GM12878 (cell line): ENCODE measurements around the gene MUC12. TPM values are rescaled to one million over a fixed set of nuclear protein-coding genes. Genes with fewer than 3 reads are reported as not detected.

Source experiments
- ATAC-seq: fragments of 200-7000 bp; cut with Tn5 transposase; 3 replicates; pipeline ENCODE4 v1.9.1; 2020; ENCODE audit warnings: mild to moderate bottlenecking, moderate library complexity
- BruUV-seq: library from RNA; stranded (reverse); fragments of 400-500 nt; replicated peaks from 2 replicates; lab custom pipeline; 2021; lab: Mats Ljungman, UMichigan
- CTCF ChIA-PET: fragments of 300-600 bp; sonication (Branson Sonifier 250); formaldehyde crosslinking; extraction: SDS; loops from one replicate; lab custom pipeline; 2021; ENCODE audit warnings: inconsistent platforms; lab: Yijun Ruan, JAX
- POLR2A ChIA-PET: fragments of 350-600 bp; formaldehyde crosslinking; extraction: SDS; loops from one replicate; lab custom pipeline; 2021; ENCODE audit warnings: inconsistent platforms; lab: Charles Lee
- RAD21 ChIA-PET: fragments of 300-600 bp; sonication (Branson Sonifier 250); formaldehyde crosslinking; loops from one replicate; lab custom pipeline; 2023; ENCODE audit warnings: antibody characterized with exemption; ENCODE audit not compliant: unreplicated experiment; lab: Charles Lee
- SMC1A ChIA-PET: fragments of 300-600 bp; sonication (Branson Sonifier 250); formaldehyde crosslinking; loops from one replicate; lab custom pipeline; 2023; ENCODE audit not compliant: unreplicated experiment, uncharacterized antibody; lab: Charles Lee
- DNase-seq: peaks from one replicate; pipeline ENCODE4 v3.0.0-alpha.2; 2011; ENCODE audit warnings: low read depth, low spot score
- FAIRE-seq: peaks from 3 replicates; lab custom pipeline; 2011; peaks lifted over from hg19 to GRCh38; lab: Jason Lieb, UNC
- H2AFZ ChIP-seq: 2 replicates; pipeline ENCODE4 v1.6.0; 2011; ENCODE audit warnings: low read depth, low read length, control low read depth; ENCODE audit not compliant: control insufficient read depth
- H3K27ac ChIP-seq: 2 replicates; pipeline ENCODE4 v1.5.1; 2011; ENCODE audit warnings: control low read depth; ENCODE audit not compliant: control insufficient read depth, insufficient read depth
- H3K27me3 ChIP-seq, 2 experiments: replicated peaks in 1 of 2; 2 replicates each; pipeline versions ENCODE4 v1.6.0 to v1.6.1; 2011; ENCODE audit warnings: low read length in 1 of 2; ENCODE audit not compliant: control insufficient read depth in 2 of 2, insufficient read depth in 2 of 2
- H3K36me3 ChIP-seq, 2 experiments: 2 replicates each; pipeline ENCODE4 v1.5.1; 2011; ENCODE audit warnings: low read length in 1 of 2; ENCODE audit not compliant: control insufficient read depth in 2 of 2, insufficient read depth in 2 of 2
- H3K4me1 ChIP-seq: 2 replicates; pipeline ENCODE4 v1.6.1; 2011; ENCODE audit warnings: mild to moderate bottlenecking, low read length, moderate library complexity, mixed read lengths; ENCODE audit not compliant: control insufficient read depth, insufficient read depth
- H3K4me2 ChIP-seq: 2 replicates; pipeline ENCODE4 v1.6.0; 2011; ENCODE audit warnings: control low read depth; ENCODE audit not compliant: control insufficient read depth, insufficient read depth
- H3K4me3 ChIP-seq: fragments of 200-600 bp; sonication (generic); 2 replicates; pipeline ENCODE4 v1.5.1; 2016
- H3K79me2 ChIP-seq: 2 replicates; pipeline ENCODE4 v1.6.0; 2011; ENCODE audit warnings: low read length; ENCODE audit not compliant: control insufficient read depth, insufficient read depth
- H3K9ac ChIP-seq: 2 replicates; pipeline ENCODE4 v1.8.0; 2011; ENCODE audit warnings: low read length, control low read depth, mixed read lengths; ENCODE audit not compliant: control insufficient read depth, insufficient read depth
- H3K9me3 ChIP-seq: replicated peaks from 3 replicates; pipeline ENCODE4 v1.5.1; 2011; ENCODE audit warnings: mild to moderate bottlenecking, low read length; ENCODE audit not compliant: control insufficient read depth, insufficient read depth
- H4K20me1 ChIP-seq: 2 replicates; pipeline ENCODE4 v1.6.0; 2011; ENCODE audit not compliant: control insufficient read depth, insufficient read depth
- BMI1 ChIP-seq: fragments of 450-650 bp; IDR thresholded peaks from 2 replicates; pipeline ENCODE4 v1.6.1; 2016; ENCODE audit warnings: mild to moderate bottlenecking, moderate library complexity, borderline replicate concordance
- CEBPB ChIP-seq, 2 experiments: fragments of 150-350 bp in 1 of 2; IDR thresholded peaks; 2 replicates each; pipeline ENCODE4 v1.6.1; 2012 to 2014; ENCODE audit warnings: low read depth in 2 of 2, low read length in 2 of 2, borderline replicate concordance in 1 of 2, inconsistent platforms in 1 of 2
- EED ChIP-seq: sonication (generic); IDR thresholded peaks from 2 replicates; pipeline ENCODE4 v1.6.1; 2016; ENCODE audit warnings: antibody characterized with exemption, low read depth
- KAT2A ChIP-seq: conservative IDR thresholded peaks from 2 replicates; pipeline ENCODE4 v1.6.1; 2011; ENCODE audit warnings: low read depth, low read length; ENCODE audit not compliant: control insufficient read depth
- NFXL1 ChIP-seq: fragments of 450-650 bp; IDR thresholded peaks from 2 replicates; pipeline ENCODE4 v1.6.1; 2017; ENCODE audit warnings: antibody characterized with exemption, mild to moderate bottlenecking, borderline replicate concordance
- NRF1 ChIP-seq: conservative IDR thresholded peaks from 2 replicates; pipeline ENCODE4 v1.6.1; 2011; ENCODE audit warnings: mild to moderate bottlenecking, low read depth, low read length, improper control_type of control experiment
- SPI1 ChIP-seq: IDR thresholded peaks from 2 replicates; pipeline ENCODE4 v1.6.1; 2011; ENCODE audit warnings: low read depth, mild to moderate bottlenecking, low read length, moderate library complexity, borderline replicate concordance; ENCODE audit not compliant: insufficient read depth
- SRF ChIP-seq, 2 experiments: IDR thresholded peaks; 2 replicates each; pipeline ENCODE4 v1.6.1; 2011; ENCODE audit warnings: low read depth in 2 of 2, low read length in 2 of 2, mild to moderate bottlenecking in 1 of 2, moderate library complexity in 1 of 2
- SUPT20H ChIP-seq: IDR thresholded peaks from 2 replicates; pipeline ENCODE4 v1.6.1; 2011; ENCODE audit warnings: low read depth, mild to moderate bottlenecking, low read length, moderate library complexity, borderline replicate concordance; ENCODE audit not compliant: control insufficient read depth
- WGBS: methylation state at CpG from one replicate; pipeline ENCODE4 v1.1.6; 2016; ENCODE audit warnings: low lambda C conversion rate; ENCODE audit not compliant: insufficient replicate concordance, insufficient coverage; ENCODE audit errors: missing lambda C conversion rate; 5-methylcytosine and 5-hydroxymethylcytosine counted together
- in situ Hi-C: fragments of 300-500 bp; cut with MboI; formaldehyde crosslinking; loops from 9 replicates; pipeline ENCODE4 v1.14.3; 2018; ENCODE audit warnings: mixed read lengths
- intact Hi-C: fragments of 100-400 bp; cut with micrococcal nuclease; formaldehyde crosslinking; loops from one replicate; pipeline ENCODE4 v1.14.2; 2022; ENCODE audit not compliant: unreplicated experiment
- polyA plus RNA-seq, 11 experiments: library from polyadenylated mRNA; depleted of rRNA in 4 of 11; unstranded in 6 of 11; stranded (reverse) in 5 of 11; fragments of >200 nt; fragmentation: Nextera tagmentation in 4 of 11; fragmentation: Illumina TruSeq in 1 of 11; extraction: Ambion mirVana in 4 of 11; extraction: Trizol in 1 of 11; gene quantifications; 1 replicate in 1 of 11; 2 replicates in 10 of 11; pipeline versions ENCODE4 v1.2.1 to v1.2.3, GENCODE V29; 2011 to 2016; ENCODE audit warnings: inconsistent platforms in 2 of 11, missing spikeins in 2 of 11, low read depth in 1 of 11
- total RNA-seq, 4 experiments: library from RNA; depleted of rRNA in 3 of 4; stranded (reverse); fragments of >200 nt in 3 of 4; fragmentation: Illumina TruSeq in 1 of 4; extraction: Trizol in 1 of 4; gene quantifications; 2 replicates each; pipeline versions ENCODE4 v1.2.1 to v1.2.3, GENCODE V29; 2013 to 2021
- TF ChIP-seq, protein P1 (sequence below): fragments of 450-650 bp; IDR thresholded peaks from 2 replicates; pipeline ENCODE4 v1.6.1; 2018; ENCODE audit warnings: mild to moderate bottlenecking, low read depth, moderate library complexity; ENCODE audit not compliant: partially characterized antibody
- TF ChIP-seq, protein P2 (sequence below): IDR thresholded peaks from 2 replicates; pipeline ENCODE4 v1.6.1; 2012; ENCODE audit warnings: low read depth, low read length, improper control_type of control experiment

Gene MUC12
- total and polyA plus RNA-seq, 10 of the 15 experiments (the other 5 are each of a cell fraction or from before 2014, with no cell fraction given), result 1.7 to 4.5 (median 2.6) TPM

DNA sequence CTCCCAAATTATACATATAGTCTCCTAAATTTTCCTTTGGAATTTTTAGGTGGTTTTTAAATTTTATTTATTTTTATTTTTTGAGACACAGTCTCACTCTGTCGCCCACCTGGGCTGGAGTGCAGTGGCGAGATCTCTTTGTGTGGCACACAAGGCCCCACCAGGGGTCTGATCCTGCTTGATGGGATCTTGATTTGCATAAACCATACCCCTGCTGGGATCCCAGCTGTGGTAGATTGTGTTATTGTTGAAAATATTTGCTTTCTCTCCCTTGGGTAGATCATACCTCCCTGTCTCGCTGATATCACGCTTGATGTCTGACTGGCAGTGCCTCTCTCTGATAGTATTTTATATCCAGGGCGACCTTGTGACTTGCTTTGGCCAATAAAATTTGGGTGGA is 25.7 kb upstream of the MUC12 start:
- intact Hi-C loops, result no loop called here
- Histone ChIP-seq H3K4me1 (0 out of 2 replicates have a peak, but pooled peaks cover 3% of the 10 kb centered on the region), H3K27ac (no peak overlapping the region), H3K79me2 (no peaks in the 10 kb centered on the region), H4K20me1 (no peaks in the 10 kb centered on the region), H3K4me2 (no peak overlapping the region), H3K9ac (no peak overlapping the region), H3K27me3 (no peaks in the 10 kb centered on the region; a peak in 1 of 4 replicates), H2AFZ (no peak overlapping the region), H3K4me3 (no peak overlapping the region), H3K9me3 (no peaks in the 10 kb centered on the region; the same call in 2 of the 3 replicates), H3K36me3 (no peaks in the 10 kb centered on the region)
- WGBS, result 63% methylated on average over 5 of the region's 5 CpGs
- no peak for DNase-seq
- in situ Hi-C loops, result no loop called here
- ChIA-PET POLR2A (no interaction called here), RAD21 (no interaction called here), CTCF (no interaction called here), SMC1A (no interaction called here)
- no peak for ATAC-seq
- no peak for FAIRE-seq
- no TSS peak for BruUV-seq
- TF ChIP-seq NFXL1, result no peak
- TF ChIP-seq EED, result no peak
- TF ChIP-seq SUPT20H, result no peak
- TF ChIP-seq KAT2A, result no peak

GRCh38 chr7:100944138-100944537 is 25.2 kb upstream of the MUC12 start:
- in situ Hi-C loops (no loop called here), intact Hi-C loops (no loop called here)
- H2AFZ ChIP-seq, result no peak overlapping the region
- POLR2A ChIA-PET, result no interaction called here
- H3K4me2 ChIP-seq, result no peak overlapping the region
- H3K27me3 ChIP-seq, result no peaks in the 10 kb centered on the region; a peak in 1 of 4 replicates
- no peaks in the 10 kb centered on the region for H3K79me2 ChIP-seq
- BruUV-seq, result no TSS peak
- CTCF ChIA-PET, result no interaction called here
- no peaks in the 10 kb centered on the region for H4K20me1 ChIP-seq
- H3K9me3 ChIP-seq, result no peaks in the 10 kb centered on the region; the same call in 2 of the 3 replicates
- H3K27ac ChIP-seq, result no peak overlapping the region
- H3K36me3 ChIP-seq, result no peaks in the 10 kb centered on the region
- RAD21 ChIA-PET, result no interaction called here
- no peak overlapping the region for H3K4me3 ChIP-seq
- no peak for DNase-seq
- H3K9ac ChIP-seq, result no peak overlapping the region
- no peak for FAIRE-seq
- SMC1A ChIA-PET, result no interaction called here
- H3K4me1 ChIP-seq, result 0 out of 2 replicates have a peak, but pooled peaks cover 3% of the 10 kb centered on the region
- ATAC-seq, result no peak
- WGBS, result 32% methylated on average over 4 of the region's 4 CpGs
- TF ChIP-seq CEBPB (IDR thresholded peaks at IDR 0.05; ENCODE audit: borderline replicate concordance in 1 of 2, low read depth in 2 of 2, low read length in 2 of 2), result no peak
- no peak for TF ChIP-seq BMI1
- no peak for TF ChIP-seq SRF (IDR thresholded peaks at IDR 0.05; ENCODE audit: low read depth in 2 of 2, low read length in 2 of 2)
- TF ChIP-seq, protein P1, sequence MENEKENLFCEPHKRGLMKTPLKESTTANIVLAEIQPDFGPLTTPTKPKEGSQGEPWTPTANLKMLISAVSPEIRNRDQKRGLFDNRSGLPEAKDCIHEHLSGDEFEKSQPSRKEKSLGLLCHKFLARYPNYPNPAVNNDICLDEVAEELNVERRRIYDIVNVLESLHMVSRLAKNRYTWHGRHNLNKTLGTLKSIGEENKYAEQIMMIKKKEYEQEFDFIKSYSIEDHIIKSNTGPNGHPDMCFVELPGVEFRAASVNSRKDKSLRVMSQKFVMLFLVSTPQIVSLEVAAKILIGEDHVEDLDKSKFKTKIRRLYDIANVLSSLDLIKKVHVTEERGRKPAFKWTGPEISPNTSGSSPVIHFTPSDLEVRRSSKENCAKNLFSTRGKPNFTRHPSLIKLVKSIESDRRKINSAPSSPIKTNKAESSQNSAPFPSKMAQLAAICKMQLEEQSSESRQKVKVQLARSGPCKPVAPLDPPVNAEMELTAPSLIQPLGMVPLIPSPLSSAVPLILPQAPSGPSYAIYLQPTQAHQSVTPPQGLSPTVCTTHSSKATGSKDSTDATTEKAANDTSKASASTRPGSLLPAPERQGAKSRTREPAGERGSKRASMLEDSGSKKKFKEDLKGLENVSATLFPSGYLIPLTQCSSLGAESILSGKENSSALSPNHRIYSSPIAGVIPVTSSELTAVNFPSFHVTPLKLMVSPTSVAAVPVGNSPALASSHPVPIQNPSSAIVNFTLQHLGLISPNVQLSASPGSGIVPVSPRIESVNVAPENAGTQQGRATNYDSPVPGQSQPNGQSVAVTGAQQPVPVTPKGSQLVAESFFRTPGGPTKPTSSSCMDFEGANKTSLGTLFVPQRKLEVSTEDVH, result no peak
- no peak for TF ChIP-seq SPI1
- TF ChIP-seq, protein P2, sequence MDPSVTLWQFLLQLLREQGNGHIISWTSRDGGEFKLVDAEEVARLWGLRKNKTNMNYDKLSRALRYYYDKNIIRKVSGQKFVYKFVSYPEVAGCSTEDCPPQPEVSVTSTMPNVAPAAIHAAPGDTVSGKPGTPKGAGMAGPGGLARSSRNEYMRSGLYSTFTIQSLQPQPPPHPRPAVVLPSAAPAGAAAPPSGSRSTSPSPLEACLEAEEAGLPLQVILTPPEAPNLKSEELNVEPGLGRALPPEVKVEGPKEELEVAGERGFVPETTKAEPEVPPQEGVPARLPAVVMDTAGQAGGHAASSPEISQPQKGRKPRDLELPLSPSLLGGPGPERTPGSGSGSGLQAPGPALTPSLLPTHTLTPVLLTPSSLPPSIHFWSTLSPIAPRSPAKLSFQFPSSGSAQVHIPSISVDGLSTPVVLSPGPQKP, result no peak
- no peak for TF ChIP-seq NRF1
